ENCODE results near the gene SDK1.
"Not testable (repeated sequence)": the region's sequence is repeated elsewhere in the genome, so short reads cannot be mapped to it uniquely, and the experiment has no call there.

Gene SDK1

GRCh38 chr7:4302203-4302905 is 1001.3 kb downstream of the SDK1 start:
- Histone ChIP-seq H3K4me3 (ENCODE audit: insufficient read depth in 1 of 2, low read depth in 1 of 2, low read length in 2 of 2) (no peak overlapping the region), H3K14ac (ENCODE audit: low read length in 2 of 2) (no peak overlapping the region), H2BK120ac (ENCODE audit: low read depth, low read length) (no peak overlapping the region), H3K36me3 (ENCODE audit: control insufficient read depth in 1 of 2, insufficient read depth in 2 of 2, low read depth in 1 of 2, low read length in 2 of 2) (no peaks in the 10 kb centered on the region), H2BK12ac (ENCODE audit: low read length in 2 of 2) (no peak overlapping the region), H3K27me3 (ENCODE audit: control insufficient read depth in 1 of 2, insufficient read depth in 1 of 2, low read length in 2 of 2) (peaks cover 0 to 4% of the 10 kb centered on the region in 2 experiments), H4K8ac (ENCODE audit: low read length) (no peak overlapping the region), H2AFZ (ENCODE audit: low read depth, low read length) (no peak overlapping the region), H3K9me3 (ENCODE audit: control insufficient read depth, low read length) (peaks cover 3% of the 10 kb centered on the region), H2AK5ac (ENCODE audit: low read length, severe bottlenecking) (no peak overlapping the region), H3K4ac (ENCODE audit: low read depth in 1 of 2, low read length in 2 of 2) (no peak overlapping the region), H3K27ac (ENCODE audit: low read length, poor library complexity, severe bottlenecking) (no peak overlapping the region), H2BK15ac (ENCODE audit: low read depth, poor library complexity, severe bottlenecking) (no peak overlapping the region), H3K79me1 (replicated peaks; ENCODE audit: low read length, poor library complexity, severe bottlenecking) (no peaks in the 10 kb centered on the region), H4K91ac (ENCODE audit: low read length) (no peak overlapping the region), H3K4me2 (ENCODE audit: low read length, poor library complexity, severe bottlenecking) (no peak overlapping the region), H3K18ac (ENCODE audit: low read depth in 1 of 2, low read length in 2 of 2) (no peak overlapping the region), H2BK5ac (ENCODE audit: low read depth, low read length, poor library complexity, severe bottlenecking) (no peak overlapping the region), H3K4me1 (ENCODE audit: control insufficient read depth, insufficient read depth, low read depth, low read length) (no peaks in the 10 kb centered on the region), H3K9ac (ENCODE audit: low read length) (no peak overlapping the region), H3K23ac (ENCODE audit: low read length in 2 of 2) (no peak overlapping the region)
- WGBS = 87% methylated on average over 19 of the region's 19 CpGs
- DNase-seq = no peak

GRCh38 chr7:4307316-4308204 is 1006.5 kb downstream of the SDK1 start:
- Histone ChIP-seq H3K27me3 (ENCODE audit: control insufficient read depth in 1 of 2, insufficient read depth in 1 of 2, low read length in 2 of 2) (peaks cover 0 to 8% of the 10 kb centered on the region in 2 experiments), H3K79me1 (replicated peaks; ENCODE audit: low read length, poor library complexity, severe bottlenecking) (no peaks in the 10 kb centered on the region), H3K4me2 (ENCODE audit: low read length, poor library complexity, severe bottlenecking) (no peak overlapping the region), H2BK12ac (ENCODE audit: low read length in 2 of 2) (no peak overlapping the region), H2AFZ (ENCODE audit: low read depth, low read length) (no peak overlapping the region), H3K14ac (ENCODE audit: low read length in 2 of 2) (no peak overlapping the region), H3K9me3 (ENCODE audit: control insufficient read depth, low read length) (peaks cover 12% of the 10 kb centered on the region), H2BK15ac (ENCODE audit: low read depth, poor library complexity, severe bottlenecking) (no peak overlapping the region), H3K4me1 (ENCODE audit: control insufficient read depth, insufficient read depth, low read depth, low read length) (no peaks in the 10 kb centered on the region), H3K9ac (ENCODE audit: low read length) (no peak overlapping the region), H3K36me3 (ENCODE audit: control insufficient read depth in 1 of 2, insufficient read depth in 2 of 2, low read depth in 1 of 2, low read length in 2 of 2) (no peaks in the 10 kb centered on the region), H2BK120ac (ENCODE audit: low read depth, low read length) (no peak overlapping the region), H4K91ac (ENCODE audit: low read length) (no peak overlapping the region), H3K27ac (ENCODE audit: low read length, poor library complexity, severe bottlenecking) (no peak overlapping the region), H2AK5ac (ENCODE audit: low read length, severe bottlenecking) (no peak overlapping the region), H3K4me3 (ENCODE audit: insufficient read depth in 1 of 2, low read depth in 1 of 2, low read length in 2 of 2) (no peak overlapping the region), H3K4ac (ENCODE audit: low read depth in 1 of 2, low read length in 2 of 2) (no peak overlapping the region), H3K18ac (ENCODE audit: low read depth in 1 of 2, low read length in 2 of 2) (no peak overlapping the region), H3K23ac (ENCODE audit: low read length in 2 of 2) (no peak overlapping the region), H2BK5ac (ENCODE audit: low read depth, low read length, poor library complexity, severe bottlenecking) (no peak overlapping the region), H4K8ac (ENCODE audit: low read length) (no peak overlapping the region)
- no peak for DNase-seq
- 88% methylated on average over 28 of the region's 28 CpGs for WGBS

GRCh38 chr7:4308205-4308590 is 1007.1 kb downstream of the SDK1 start:
- H3K27me3 ChIP-seq (ENCODE audit: control insufficient read depth in 1 of 2, insufficient read depth in 1 of 2, low read length in 2 of 2) = peaks cover 0 to 8% of the 10 kb centered on the region in 2 experiments
- H3K27ac ChIP-seq (ENCODE audit: low read length, poor library complexity, severe bottlenecking) = no peak overlapping the region
- H4K8ac ChIP-seq (ENCODE audit: low read length) = no peak overlapping the region
- H2AFZ ChIP-seq (ENCODE audit: low read depth, low read length) = no peak overlapping the region
- no peak overlapping the region for H3K23ac ChIP-seq (ENCODE audit: low read length in 2 of 2)
- no peak overlapping the region for H3K18ac ChIP-seq (ENCODE audit: low read depth in 1 of 2, low read length in 2 of 2)
- no peak overlapping the region for H3K4me2 ChIP-seq (ENCODE audit: low read length, poor library complexity, severe bottlenecking)
- no peaks in the 10 kb centered on the region for H3K36me3 ChIP-seq (ENCODE audit: control insufficient read depth in 1 of 2, insufficient read depth in 2 of 2, low read depth in 1 of 2, low read length in 2 of 2)
- H3K4ac ChIP-seq (ENCODE audit: low read depth in 1 of 2, low read length in 2 of 2) = no peak overlapping the region
- peaks cover 12% of the 10 kb centered on the region for H3K9me3 ChIP-seq (ENCODE audit: control insufficient read depth, low read length)
- no peak overlapping the region for H2BK5ac ChIP-seq (ENCODE audit: low read depth, low read length, poor library complexity, severe bottlenecking)
- H2BK12ac ChIP-seq (ENCODE audit: low read length in 2 of 2) = no peak overlapping the region
- H3K4me1 ChIP-seq (ENCODE audit: control insufficient read depth, insufficient read depth, low read depth, low read length) = no peaks in the 10 kb centered on the region
- no peak overlapping the region for H4K91ac ChIP-seq (ENCODE audit: low read length)
- no peak for DNase-seq
- no peak overlapping the region for H3K4me3 ChIP-seq (ENCODE audit: insufficient read depth in 1 of 2, low read depth in 1 of 2, low read length in 2 of 2)
- no peak overlapping the region for H2BK15ac ChIP-seq (ENCODE audit: low read depth, poor library complexity, severe bottlenecking)
- no peaks in the 10 kb centered on the region for H3K79me1 ChIP-seq (replicated peaks; ENCODE audit: low read length, poor library complexity, severe bottlenecking)
- no peak overlapping the region for H3K9ac ChIP-seq (ENCODE audit: low read length)
- no peak overlapping the region for H2BK120ac ChIP-seq (ENCODE audit: low read depth, low read length)
- H2AK5ac ChIP-seq (ENCODE audit: low read length, severe bottlenecking) = no peak overlapping the region
- no peak overlapping the region for H3K14ac ChIP-seq (ENCODE audit: low read length in 2 of 2)
- 91% methylated on average over 22 of the region's 22 CpGs for WGBS

- not testable (repeated sequence) for H3K27me3 ChIP-seq (ENCODE audit: control insufficient read depth in 1 of 2, insufficient read depth in 1 of 2, low read length in 2 of 2); H3K14ac ChIP-seq (ENCODE audit: low read length in 2 of 2); H3K4ac ChIP-seq (ENCODE audit: low read depth in 1 of 2, low read length in 2 of 2); H3K23ac ChIP-seq (ENCODE audit: low read length in 2 of 2); H2BK12ac ChIP-seq (ENCODE audit: low read length in 2 of 2); H2AK5ac ChIP-seq (ENCODE audit: low read length, severe bottlenecking); H3K4me1 ChIP-seq (ENCODE audit: control insufficient read depth, insufficient read depth, low read depth, low read length); H2BK5ac ChIP-seq (ENCODE audit: low read depth, low read length, poor library complexity, severe bottlenecking); H4K8ac ChIP-seq (ENCODE audit: low read length); H2BK120ac ChIP-seq (ENCODE audit: low read depth, low read length); H3K4me2 ChIP-seq (ENCODE audit: low read length, poor library complexity, severe bottlenecking); H2AFZ ChIP-seq (ENCODE audit: low read depth, low read length); H3K36me3 ChIP-seq (ENCODE audit: control insufficient read depth in 1 of 2, insufficient read depth in 2 of 2, low read depth in 1 of 2, low read length in 2 of 2); H3K79me1 ChIP-seq (replicated peaks; ENCODE audit: low read length, poor library complexity, severe bottlenecking); H3K9ac ChIP-seq (ENCODE audit: low read length); H3K27ac ChIP-seq (ENCODE audit: low read length, poor library complexity, severe bottlenecking); H3K4me3 ChIP-seq (ENCODE audit: insufficient read depth in 1 of 2, low read depth in 1 of 2, low read length in 2 of 2); H3K18ac ChIP-seq (ENCODE audit: low read depth in 1 of 2, low read length in 2 of 2); H2BK15ac ChIP-seq (ENCODE audit: low read depth, poor library complexity, severe bottlenecking); DNase-seq; H4K91ac ChIP-seq (ENCODE audit: low read length)
- H3K9me3 ChIP-seq (ENCODE audit: control insufficient read depth, low read length) = peaks cover 14% of the 10 kb centered on the region
- 90% methylated on average over 27 of the region's 29 CpGs for WGBS
Observed at GRCh38 chr7:4313911-4314310, 1012.9 kb downstream of the SDK1 start.

Data from mesenchymal stem cell (in vitro differentiated cells and primary cell).